ENCODE data around the gene C1QL1. TPM values are rescaled to one million over a fixed set of nuclear protein-coding genes. Genes with fewer than 3 reads are reported as not detected.
A peak's percentile ranks its signal among the peaks of the same experiment; 100 is the strongest.

C1QL1 gene
- total RNA-seq, 1 experiment from 2014 or later: 3.5 TPM

DNA sequence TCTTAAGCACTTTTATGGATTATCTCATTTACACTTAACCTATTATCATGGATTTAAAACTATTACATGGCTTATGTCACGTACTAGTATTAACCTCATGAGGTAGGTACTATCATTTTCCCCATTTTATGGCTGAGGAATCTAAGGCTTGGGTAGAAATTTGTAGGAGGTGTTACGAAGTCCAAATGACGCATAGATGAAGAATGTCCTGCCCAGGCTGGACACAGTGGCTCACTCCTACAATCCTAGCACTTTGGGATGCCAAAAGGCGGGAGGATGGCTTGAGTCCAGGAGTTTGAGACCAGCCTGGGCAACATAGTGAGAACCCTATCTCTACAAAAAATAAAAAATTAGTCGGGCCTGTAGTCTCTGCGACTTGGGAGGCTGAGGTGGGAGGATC is 4.8 kb upstream of the C1QL1 start:
- DNase-seq (ENCODE audit: low read depth, low spot score) (no peak), ATAC-seq (no peak)
- no peaks in the 10 kb centered on the region for H3K9me3 ChIP-seq (ENCODE audit: control insufficient read depth in 1 of 2, insufficient read depth in 1 of 2, low read depth in 1 of 2, low read length in 2 of 2)
- H3K4me1 ChIP-seq (ENCODE audit: control insufficient read depth in 1 of 2, insufficient read depth in 2 of 2, low read length in 2 of 2): peaks cover 6 to 24% of the 10 kb centered on the region in 2 experiments
- no peak overlapping the region for H3K9ac ChIP-seq (ENCODE audit: low read length)
- no peak overlapping the region for H3K27ac ChIP-seq (ENCODE audit: low read depth, low read length)
- ChIA-PET POLR2A (no interaction called here), CTCF (no interaction called here), RAD21 (ENCODE audit: low non-redundant PET in 1 of 2, low total read pairs in 2 of 2, uncharacterized antibody in 2 of 2, unreplicated experiment in 2 of 2) (no interaction called here)
- intact Hi-C loops (cut with micrococcal nuclease): no loop called here
- H4K20me1 ChIP-seq (ENCODE audit: insufficient read depth): no peaks in the 10 kb centered on the region
- H3K9me2 ChIP-seq (ENCODE audit: insufficient read depth): no peaks in the 10 kb centered on the region
- TF ChIP-seq POLR2AphosphoS5 (IDR thresholded peaks at IDR 0.05; ENCODE audit: low read depth, low read length) (no peak), SIN3A (IDR thresholded peaks at IDR 0.05; ENCODE audit: low read depth) (no peak), CTCF (IDR thresholded peaks at IDR 0.05 in 2 of 3, conservative IDR thresholded peaks at IDR 0.05 in 1 of 3; ENCODE audit: borderline replicate concordance in 1 of 3, insufficient read depth in 1 of 3, low read depth in 2 of 3, low read length in 2 of 3) (no peak), RAD21 (IDR thresholded peaks at IDR 0.05; ENCODE audit: low read depth) (no peak), JUND (IDR thresholded peaks at IDR 0.05) (no peak), POLR2A (IDR thresholded peaks at IDR 0.05; ENCODE audit: borderline replicate concordance, extremely low read depth, insufficient read depth, insufficient read length) (no peak), SRF (IDR thresholded peaks at IDR 0.05; ENCODE audit: low read depth) (no peak), YY1 (IDR thresholded peaks at IDR 0.05; ENCODE audit: extremely low read depth, insufficient replicate concordance, low read depth, low read length) (no peak), ZNF274 (IDR thresholded peaks at IDR 0.05; ENCODE audit: low read depth, low read length) (no peak), ZFX (IDR thresholded peaks at IDR 0.05) (no peak), SP1 (IDR thresholded peaks at IDR 0.05; ENCODE audit: low read depth) (no peak), FOSL1 (IDR thresholded peaks at IDR 0.05; ENCODE audit: low read depth) (no peak), MAX (IDR thresholded peaks at IDR 0.05) (no peak), EZH2 (IDR thresholded peaks at IDR 0.05) (no peak), TCF7L2 (IDR thresholded peaks at IDR 0.05; ENCODE audit: borderline replicate concordance, extremely low read depth, insufficient read depth, insufficient read length) (no peak), EGR1 (IDR thresholded peaks at IDR 0.05; ENCODE audit: low read depth) (no peak), EZH2phosphoT487 (IDR thresholded peaks at IDR 0.05; ENCODE audit: borderline replicate concordance) (no peak)
- TF ChIP-seq, protein P1, sequence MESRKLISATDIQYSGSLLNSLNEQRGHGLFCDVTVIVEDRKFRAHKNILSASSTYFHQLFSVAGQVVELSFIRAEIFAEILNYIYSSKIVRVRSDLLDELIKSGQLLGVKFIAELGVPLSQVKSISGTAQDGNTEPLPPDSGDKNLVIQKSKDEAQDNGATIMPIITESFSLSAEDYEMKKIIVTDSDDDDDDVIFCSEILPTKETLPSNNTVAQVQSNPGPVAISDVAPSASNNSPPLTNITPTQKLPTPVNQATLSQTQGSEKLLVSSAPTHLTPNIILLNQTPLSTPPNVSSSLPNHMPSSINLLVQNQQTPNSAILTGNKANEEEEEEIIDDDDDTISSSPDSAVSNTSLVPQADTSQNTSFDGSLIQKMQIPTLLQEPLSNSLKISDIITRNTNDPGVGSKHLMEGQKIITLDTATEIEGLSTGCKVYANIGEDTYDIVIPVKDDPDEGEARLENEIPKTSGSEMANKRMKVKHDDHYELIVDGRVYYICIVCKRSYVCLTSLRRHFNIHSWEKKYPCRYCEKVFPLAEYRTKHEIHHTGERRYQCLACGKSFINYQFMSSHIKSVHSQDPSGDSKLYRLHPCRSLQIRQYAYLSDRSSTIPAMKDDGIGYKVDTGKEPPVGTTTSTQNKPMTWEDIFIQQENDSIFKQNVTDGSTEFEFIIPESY (IDR thresholded peaks at IDR 0.05; ENCODE audit: extremely low read depth, insufficient replicate concordance, low read length): no peak
- TF ChIP-seq, protein P2, sequence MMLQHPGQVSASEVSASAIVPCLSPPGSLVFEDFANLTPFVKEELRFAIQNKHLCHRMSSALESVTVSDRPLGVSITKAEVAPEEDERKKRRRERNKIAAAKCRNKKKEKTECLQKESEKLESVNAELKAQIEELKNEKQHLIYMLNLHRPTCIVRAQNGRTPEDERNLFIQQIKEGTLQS (IDR thresholded peaks at IDR 0.05): no peak
- H2AFZ ChIP-seq (ENCODE audit: low read depth, low read length, poor library complexity, severe bottlenecking): no peak overlapping the region
- no peak overlapping the region for H3K4me3 ChIP-seq (replicated peaks in 1 of 2; ENCODE audit: low read depth in 1 of 2, low read length in 2 of 2)
- no peaks in the 10 kb centered on the region for H3K79me2 ChIP-seq (ENCODE audit: insufficient read depth, low read length)
- H3K4me2 ChIP-seq (ENCODE audit: low read length): peak overlapping the region; percentile 17; the same call in 1 of the 2 replicates
- H3K27me3 ChIP-seq (ENCODE audit: insufficient read depth, low read length): no peaks in the 10 kb centered on the region
- no TSS peak for BruUV-seq (replicated peaks)
- H3K36me3 ChIP-seq (ENCODE audit: control insufficient read depth in 1 of 2, insufficient read depth in 2 of 2, low read length in 2 of 2): no peaks in the 10 kb centered on the region
